Choroid plexus epithelial cell (primary cell): ENCODE results near the gene RHOC.

Experiments
- DNase-seq: peaks from one replicate; pipeline ENCODE4 v3.0.0-alpha.2; 2010; ENCODE audit warnings: low read depth
- H3K4me3 ChIP-seq: 2 replicates; pipeline ENCODE4 v1.5.1; 2011; ENCODE audit warnings: low read depth, mild to moderate bottlenecking, control low read depth, low read length, moderate library complexity
- CTCF ChIP-seq: conservative IDR thresholded peaks from 2 replicates; pipeline ENCODE4 v1.5.1; 2011; ENCODE audit warnings: low read depth, mild to moderate bottlenecking, control low read depth, inconsistent platforms, low read length, moderate library complexity

RHOC gene

GRCh38 chr1:112687785-112688496 is 19.0 kb downstream of the RHOC start:
- no peak for DNase-seq
- TF ChIP-seq CTCF: no peak
- no peak overlapping the region for H3K4me3 ChIP-seq

DNA sequence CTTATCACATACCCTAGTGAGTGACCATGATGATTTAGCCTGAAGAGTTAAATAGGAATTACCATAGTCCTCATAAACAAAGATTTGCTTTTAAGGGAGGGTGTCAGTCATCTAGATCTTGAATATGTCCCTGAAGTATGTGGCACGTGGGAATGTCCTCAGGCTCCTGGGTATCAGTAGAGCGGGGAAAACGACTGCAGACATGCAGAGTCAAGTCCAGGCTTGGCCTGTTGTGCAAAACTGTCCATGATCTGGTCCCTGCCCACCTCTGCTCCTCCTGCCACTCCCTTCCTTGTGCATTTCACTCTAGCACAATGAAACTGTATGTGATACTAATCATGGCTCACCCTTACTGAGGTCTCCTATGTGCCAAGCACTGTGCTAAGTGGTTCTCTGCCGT is 19.6 kb downstream of the RHOC start:
- no peak for TF ChIP-seq CTCF
- DNase-seq: no peak
- H3K4me3 ChIP-seq: no peak overlapping the region

GRCh38 chr1:112686835-112687234 is 20.1 kb downstream of the RHOC start:
- DNase-seq: no peak
- H3K4me3 ChIP-seq: no peak overlapping the region
- TF ChIP-seq CTCF: no peak

DNA sequence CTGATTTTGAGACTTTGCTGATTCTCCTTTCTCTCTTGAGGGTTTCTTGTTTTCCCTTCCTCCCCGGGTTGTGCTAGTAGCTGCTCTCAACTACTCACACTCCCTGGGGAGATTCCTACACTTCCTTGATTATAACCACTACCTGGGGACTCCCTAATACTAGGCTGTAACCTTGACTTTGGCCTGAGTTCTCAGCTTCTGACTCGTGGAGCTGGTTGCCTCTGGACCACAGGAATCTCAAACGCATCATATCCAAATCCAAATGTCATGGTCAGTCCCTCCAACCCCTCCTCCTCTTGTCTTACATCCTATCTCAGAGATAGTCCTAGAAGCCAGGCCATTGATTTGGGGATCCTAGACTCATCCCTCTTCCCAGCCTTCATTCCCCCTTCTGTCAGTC is 20.5 kb downstream of the RHOC start:
- no peak overlapping the region for H3K4me3 ChIP-seq
- TF ChIP-seq CTCF: no peak
- DNase-seq: no peak

GRCh38 chr1:112685913-112686312 is 21.0 kb downstream of the RHOC start:
- no peak for TF ChIP-seq CTCF
- no peak for DNase-seq
- H3K4me3 ChIP-seq: no peak overlapping the region

- TF ChIP-seq CTCF: no peak
These were observed 28.3 kb downstream of the RHOC start for GRCh38 chr1:112678605-112679004.

DNA sequence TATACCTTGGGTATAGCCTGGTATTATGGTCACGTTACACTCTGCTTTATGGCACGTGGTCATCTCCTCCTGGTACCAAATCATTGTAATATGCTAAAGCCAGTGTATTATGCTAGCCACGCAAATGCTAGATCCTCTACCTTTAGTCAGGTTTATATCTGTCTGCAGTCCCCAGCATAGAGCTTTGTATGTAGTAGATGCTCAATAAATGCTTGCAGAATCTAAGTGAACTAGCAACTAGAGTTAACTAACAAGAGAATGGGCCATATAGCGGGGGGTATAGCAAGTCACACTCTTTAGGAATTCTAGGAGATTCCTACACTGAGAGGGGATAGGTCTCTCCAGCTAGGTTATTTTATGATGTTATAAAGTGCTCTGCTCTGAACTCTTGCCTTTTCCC is 29.4 kb downstream of the RHOC start:
- TF ChIP-seq CTCF: no peak
- no peak for DNase-seq
- H3K4me3 ChIP-seq: no peak overlapping the region

More at GRCh38 chr1:112678605-112679004, 28.3 kb downstream of the RHOC start:
- no peak for DNase-seq
- H3K4me3 ChIP-seq: no peak overlapping the region
